ENCODE measurements around the gene HOXB7.

Gene HOXB7

GRCh38 chr17:48603959-48604769 is 6.7 kb downstream of the HOXB7 start:
- H3K27ac ChIP-seq (ENCODE audit: low read depth, low read length) = no peak overlapping the region
- no peaks in the 10 kb centered on the region for H3K4me1 ChIP-seq (ENCODE audit: control insufficient read depth, insufficient read depth, low read length)
- H3K4me3 ChIP-seq (ENCODE audit: low read depth, low read length) = no peak overlapping the region
- no peak overlapping the region for H3K9ac ChIP-seq (ENCODE audit: low read depth, low read length)
- no peaks in the 10 kb centered on the region for H3K9me3 ChIP-seq (ENCODE audit: control insufficient read depth, insufficient read depth, low read length)
- peaks cover 100% of the 10 kb centered on the region for H3K27me3 ChIP-seq (ENCODE audit: control insufficient read depth, insufficient read depth, low read length)
- no peaks in the 10 kb centered on the region for H3K36me3 ChIP-seq (ENCODE audit: control insufficient read depth, insufficient read depth, low read length)

DNA sequence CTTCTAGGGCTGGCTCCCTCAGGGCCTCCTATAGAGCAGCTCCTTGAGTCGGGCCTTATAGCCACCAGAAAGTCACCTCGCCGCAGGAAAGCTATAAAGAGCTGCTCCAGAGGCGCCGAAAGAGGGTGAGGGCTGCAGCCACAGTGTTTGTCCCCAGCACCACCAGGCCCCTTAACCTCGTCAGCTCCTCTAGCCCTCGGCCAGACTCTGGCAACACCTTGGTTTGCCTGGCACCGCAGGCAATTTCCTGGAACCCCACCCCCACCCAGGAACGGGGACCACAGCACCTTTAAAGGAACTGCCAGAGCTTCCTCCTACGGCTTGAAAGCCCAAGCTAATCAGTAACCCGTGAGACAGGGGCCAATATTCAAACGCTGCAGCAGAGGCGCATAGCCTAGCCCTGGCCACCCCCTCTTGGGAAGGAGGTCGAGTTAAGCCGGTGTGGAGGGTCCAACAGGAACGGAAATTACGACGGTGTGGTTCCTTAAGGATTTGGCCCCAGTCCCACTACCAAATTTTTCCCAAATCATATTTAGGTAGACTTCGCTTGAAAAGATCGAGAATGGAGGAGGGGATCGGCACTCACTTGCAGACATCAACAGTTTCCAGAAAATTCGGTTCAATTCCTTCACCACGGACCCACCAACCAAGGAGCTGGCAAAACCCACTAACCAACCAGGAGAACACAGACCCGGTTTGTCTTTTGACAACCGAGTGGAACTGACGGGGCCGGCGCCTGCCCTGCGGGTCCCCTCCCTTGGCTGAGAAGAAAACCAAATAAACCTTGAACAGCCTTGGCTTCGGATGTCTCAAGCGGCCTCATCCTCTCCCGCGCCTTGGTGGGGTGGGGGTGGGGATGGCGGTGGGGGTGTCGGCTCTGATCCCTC is 9.0 kb downstream of the HOXB7 start:
- Histone ChIP-seq H3K9ac (ENCODE audit: low read depth, low read length) (no peak overlapping the region), H3K4me1 (ENCODE audit: control insufficient read depth, insufficient read depth, low read length) (no peaks in the 10 kb centered on the region), H3K27ac (ENCODE audit: low read depth, low read length) (no peak overlapping the region), H3K27me3 (ENCODE audit: control insufficient read depth, insufficient read depth, low read length) (peaks cover 100% of the 10 kb centered on the region), H3K36me3 (ENCODE audit: control insufficient read depth, insufficient read depth, low read length) (no peaks in the 10 kb centered on the region), H3K4me3 (ENCODE audit: low read depth, low read length) (no peak overlapping the region), H3K9me3 (ENCODE audit: control insufficient read depth, insufficient read depth, low read length) (no peaks in the 10 kb centered on the region)

DNA sequence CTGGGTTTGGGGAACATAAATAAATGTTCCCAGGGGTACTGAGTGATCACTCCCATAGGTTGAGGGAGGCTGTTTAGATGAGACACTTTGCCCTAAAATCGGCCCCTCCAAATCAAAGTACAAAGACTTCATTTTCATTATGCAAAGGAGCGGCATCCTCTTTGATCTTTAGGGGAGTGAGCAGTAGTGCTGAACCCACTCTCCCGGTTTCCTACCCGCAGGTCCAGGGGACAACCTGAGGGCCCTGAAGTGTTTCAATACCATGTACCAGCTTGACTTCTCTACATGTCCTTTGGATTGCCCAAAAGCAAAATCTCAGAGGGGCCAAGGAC is 9.6 kb downstream of the HOXB7 start:
- Histone ChIP-seq H3K4me3 (ENCODE audit: low read depth, low read length) (no peak overlapping the region), H3K27ac (ENCODE audit: low read depth, low read length) (no peak overlapping the region), H3K27me3 (ENCODE audit: control insufficient read depth, insufficient read depth, low read length) (peaks cover 100% of the 10 kb centered on the region), H3K9ac (ENCODE audit: low read depth, low read length) (no peak overlapping the region), H3K9me3 (ENCODE audit: control insufficient read depth, insufficient read depth, low read length) (no peaks in the 10 kb centered on the region), H3K36me3 (ENCODE audit: control insufficient read depth, insufficient read depth, low read length) (no peaks in the 10 kb centered on the region), H3K4me1 (ENCODE audit: control insufficient read depth, insufficient read depth, low read length) (no peaks in the 10 kb centered on the region; the same call in 1 of the 2 replicates)

DNA sequence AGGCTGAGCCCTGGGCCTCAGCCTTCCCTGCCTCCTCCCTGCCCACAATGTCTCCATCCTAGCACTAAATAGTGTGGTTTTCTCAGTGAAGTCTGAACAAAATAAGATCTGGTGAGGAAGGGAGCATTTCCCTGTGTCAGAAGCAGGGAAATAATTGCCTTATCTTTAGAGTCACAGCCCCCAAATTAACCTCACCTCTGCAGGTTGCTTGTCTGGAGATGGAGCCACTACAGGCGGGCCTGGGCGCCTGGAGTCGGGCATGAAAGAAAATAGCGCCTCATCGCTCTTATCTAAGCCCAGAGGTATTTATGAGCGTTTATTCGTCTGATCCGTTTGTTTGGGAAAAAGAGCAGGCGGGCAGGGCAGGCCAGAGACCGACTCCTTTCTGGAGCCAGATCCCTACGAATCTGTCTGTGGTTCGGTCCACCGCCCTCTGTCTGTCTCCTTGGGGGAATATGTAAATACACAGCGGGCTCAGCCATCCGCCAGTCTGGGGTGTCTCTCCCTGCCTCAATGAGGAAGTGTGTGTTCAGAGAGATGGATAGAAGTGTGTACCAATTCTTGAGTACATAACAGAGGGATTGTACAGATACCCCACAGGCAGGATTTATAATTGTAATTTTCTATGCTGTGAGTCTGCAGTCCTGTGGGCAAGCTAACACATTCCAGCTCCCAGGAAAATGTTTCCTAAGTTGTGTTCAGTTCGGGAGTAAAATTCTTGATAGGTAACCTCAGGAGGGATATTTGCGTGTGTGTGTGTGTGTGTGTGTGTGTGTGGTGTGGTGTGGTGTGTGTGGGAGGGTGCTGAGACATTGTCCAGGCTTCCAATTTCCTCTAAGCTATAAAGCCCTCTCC is 10.3 kb downstream of the HOXB7 start:
- H3K4me1 ChIP-seq (ENCODE audit: control insufficient read depth, insufficient read depth, low read length) = no peaks in the 10 kb centered on the region; the same call in 1 of the 2 replicates
- no peak overlapping the region for H3K9ac ChIP-seq (ENCODE audit: low read depth, low read length)
- H3K36me3 ChIP-seq (ENCODE audit: control insufficient read depth, insufficient read depth, low read length) = no peaks in the 10 kb centered on the region
- peaks cover 100% of the 10 kb centered on the region for H3K27me3 ChIP-seq (ENCODE audit: control insufficient read depth, insufficient read depth, low read length)
- H3K4me3 ChIP-seq (ENCODE audit: low read depth, low read length) = no peak overlapping the region
- no peaks in the 10 kb centered on the region for H3K9me3 ChIP-seq (ENCODE audit: control insufficient read depth, insufficient read depth, low read length)
- H3K27ac ChIP-seq (ENCODE audit: low read depth, low read length) = no peak overlapping the region

DNA sequence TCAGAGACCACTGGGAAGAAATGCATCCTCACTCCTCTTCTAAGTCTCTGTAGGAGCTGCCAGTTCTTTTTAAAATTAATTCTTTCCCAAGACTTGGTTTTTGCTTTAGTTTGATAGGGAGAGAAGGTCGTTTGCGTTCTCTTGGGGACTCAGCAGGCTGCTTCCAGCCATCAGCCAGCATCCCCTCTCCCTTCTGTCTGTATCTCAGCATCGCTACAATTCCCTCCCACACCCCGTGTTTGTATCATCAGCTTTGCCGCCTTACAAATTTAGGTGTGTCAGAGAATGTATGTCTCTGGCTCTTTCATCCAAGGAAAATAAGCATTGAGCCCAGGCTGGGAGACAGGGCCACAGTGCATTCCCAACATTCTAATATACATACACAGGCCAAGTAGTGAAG is 11.5 kb downstream of the HOXB7 start:
- Histone ChIP-seq H3K9me3 (ENCODE audit: control insufficient read depth, insufficient read depth, low read length) (no peaks in the 10 kb centered on the region), H3K9ac (ENCODE audit: low read depth, low read length) (no peak overlapping the region), H3K27me3 (ENCODE audit: control insufficient read depth, insufficient read depth, low read length) (peaks cover 100% of the 10 kb centered on the region), H3K36me3 (ENCODE audit: control insufficient read depth, insufficient read depth, low read length) (no peaks in the 10 kb centered on the region), H3K27ac (ENCODE audit: low read depth, low read length) (no peak overlapping the region), H3K4me1 (ENCODE audit: control insufficient read depth, insufficient read depth, low read length) (peaks cover 3% of the 10 kb centered on the region), H3K4me3 (ENCODE audit: low read depth, low read length) (no peak overlapping the region)

GRCh38 chr17:48598736-48599135 is 12.1 kb downstream of the HOXB7 start:
- Histone ChIP-seq H3K4me1 (ENCODE audit: control insufficient read depth, insufficient read depth, low read length) (peaks cover 7% of the 10 kb centered on the region), H3K9me3 (ENCODE audit: control insufficient read depth, insufficient read depth, low read length) (no peaks in the 10 kb centered on the region), H3K27ac (ENCODE audit: low read depth, low read length) (no peak overlapping the region), H3K9ac (ENCODE audit: low read depth, low read length) (no peak overlapping the region), H3K36me3 (ENCODE audit: control insufficient read depth, insufficient read depth, low read length) (no peaks in the 10 kb centered on the region), H3K4me3 (ENCODE audit: low read depth, low read length) (no peak overlapping the region), H3K27me3 (ENCODE audit: control insufficient read depth, insufficient read depth, low read length) (peaks cover 100% of the 10 kb centered on the region)

GRCh38 chr17:48597778-48598631 is 12.8 kb downstream of the HOXB7 start:
- Histone ChIP-seq H3K27me3 (ENCODE audit: control insufficient read depth, insufficient read depth, low read length) (peaks cover 100% of the 10 kb centered on the region), H3K4me1 (ENCODE audit: control insufficient read depth, insufficient read depth, low read length) (peaks cover 9% of the 10 kb centered on the region), H3K36me3 (ENCODE audit: control insufficient read depth, insufficient read depth, low read length) (no peaks in the 10 kb centered on the region), H3K27ac (ENCODE audit: low read depth, low read length) (no peak overlapping the region), H3K9ac (ENCODE audit: low read depth, low read length) (no peak overlapping the region), H3K9me3 (ENCODE audit: control insufficient read depth, insufficient read depth, low read length) (no peaks in the 10 kb centered on the region), H3K4me3 (ENCODE audit: low read depth, low read length) (no peak overlapping the region)

DNA sequence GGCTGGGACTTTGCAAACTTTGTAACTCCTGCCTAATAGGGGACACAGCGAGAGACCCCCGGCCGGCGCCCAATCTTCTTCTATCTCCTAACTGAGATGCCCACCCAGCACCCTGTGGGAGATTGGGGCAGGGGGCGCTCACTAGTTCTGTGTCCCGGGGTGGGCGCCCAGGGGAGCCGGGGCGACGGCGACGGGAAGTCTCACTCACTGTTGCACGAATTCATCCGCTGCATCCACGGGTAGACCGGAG is 13.4 kb downstream of the HOXB7 start:
- H3K27me3 ChIP-seq (ENCODE audit: control insufficient read depth, insufficient read depth, low read length) = peaks cover 100% of the 10 kb centered on the region
- H3K4me3 ChIP-seq (ENCODE audit: low read depth, low read length) = no peak overlapping the region
- H3K36me3 ChIP-seq (ENCODE audit: control insufficient read depth, insufficient read depth, low read length) = no peaks in the 10 kb centered on the region
- H3K4me1 ChIP-seq (ENCODE audit: control insufficient read depth, insufficient read depth, low read length) = peaks cover 9% of the 10 kb centered on the region
- H3K9me3 ChIP-seq (ENCODE audit: control insufficient read depth, insufficient read depth, low read length) = no peaks in the 10 kb centered on the region
- no peak overlapping the region for H3K27ac ChIP-seq (ENCODE audit: low read depth, low read length)
- no peak overlapping the region for H3K9ac ChIP-seq (ENCODE audit: low read depth, low read length)

DNA sequence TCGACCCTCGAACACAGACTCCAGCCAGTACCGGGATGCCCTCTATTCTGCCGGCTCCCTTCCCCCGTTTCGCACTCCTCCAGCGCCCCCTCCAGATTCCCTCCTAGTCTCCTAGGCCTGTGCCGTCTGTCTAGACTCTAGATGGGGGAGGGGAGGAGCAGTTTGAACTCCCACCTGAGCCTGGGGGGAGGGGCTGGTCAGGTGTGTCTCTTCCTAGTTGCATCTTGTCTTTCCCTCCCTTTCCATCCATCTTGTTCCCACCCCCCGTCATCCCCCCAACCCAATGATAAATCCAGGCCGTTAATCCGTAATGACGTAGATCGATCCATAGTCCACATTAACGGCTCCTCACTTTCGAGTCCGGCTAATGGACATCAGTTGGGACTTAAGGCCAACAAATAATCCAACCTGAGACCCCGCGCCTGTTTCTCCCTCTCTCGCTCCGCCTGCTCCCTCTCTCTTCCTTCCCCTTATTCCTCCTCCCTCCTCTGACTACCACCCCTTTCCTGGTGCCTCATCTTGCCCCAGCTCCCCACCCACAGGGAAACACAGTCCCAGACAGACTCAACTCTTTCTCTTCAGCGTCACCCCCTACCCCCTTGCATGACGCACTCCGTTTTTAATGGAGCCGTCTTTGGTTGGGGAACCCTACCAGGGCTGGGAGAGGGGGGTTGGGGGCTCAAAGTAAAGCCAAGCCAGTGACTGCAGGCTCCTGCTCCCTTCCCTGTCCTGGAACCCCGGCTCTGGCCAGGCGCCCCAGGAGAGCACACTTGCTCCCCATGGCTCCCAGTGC is 13.9 kb downstream of the HOXB7 start:
- Histone ChIP-seq H3K4me3 (ENCODE audit: low read depth, low read length) (no peak overlapping the region), H3K9me3 (ENCODE audit: control insufficient read depth, insufficient read depth, low read length) (no peaks in the 10 kb centered on the region), H3K27me3 (ENCODE audit: control insufficient read depth, insufficient read depth, low read length) (peaks cover 100% of the 10 kb centered on the region), H3K9ac (ENCODE audit: low read depth, low read length) (no peak overlapping the region), H3K36me3 (ENCODE audit: control insufficient read depth, insufficient read depth, low read length) (no peaks in the 10 kb centered on the region), H3K4me1 (ENCODE audit: control insufficient read depth, insufficient read depth, low read length) (peaks cover 9% of the 10 kb centered on the region), H3K27ac (ENCODE audit: low read depth, low read length) (no peak overlapping the region)
